Hepatocyte (in vitro differentiated cells): ENCODE measurements around the gene RFNG. TPM values are rescaled to one million over a fixed set of nuclear protein-coding genes. Genes with fewer than 3 reads are reported as not detected.

ENCODE experiments used
- DNase-seq: peaks from one replicate; pipeline ENCODE4 v3.0.0-alpha.2; 2016; ENCODE audit warnings: low spot score
- H2AFZ ChIP-seq: fragments of 200-600 bp; sonication (generic); 2 replicates; pipeline ENCODE4 v1.6.0; 2016; ENCODE audit warnings: antibody characterized with exemption, mild to moderate bottlenecking
- H3K27ac ChIP-seq: fragments of 200-600 bp; sonication (generic); 2 replicates; pipeline ENCODE4 v1.5.1; 2016; ENCODE audit warnings: mild to moderate bottlenecking
- H3K27me3 ChIP-seq: fragments of 200-600 bp; sonication (generic); 2 replicates; pipeline ENCODE4 v1.6.1; 2016
- H3K36me3 ChIP-seq: fragments of 200-600 bp; sonication (generic); replicated peaks from 2 replicates; pipeline ENCODE4 v1.5.1; 2016; ENCODE audit warnings: low read depth; ENCODE audit not compliant: insufficient read depth
- H3K4me1 ChIP-seq: fragments of 200-600 bp; sonication (generic); 2 replicates; pipeline ENCODE4 v1.5.1; 2016; ENCODE audit warnings: mild to moderate bottlenecking, moderate library complexity; ENCODE audit not compliant: insufficient read depth
- H3K4me2 ChIP-seq: fragments of 200-600 bp; sonication (generic); 2 replicates; pipeline ENCODE4 v1.6.0; 2016
- H3K4me3 ChIP-seq: fragments of 200-600 bp; sonication (generic); 2 replicates; pipeline ENCODE4 v1.5.1; 2016; ENCODE audit warnings: mild to moderate bottlenecking
- H3K79me2 ChIP-seq: fragments of 200-600 bp; sonication (generic); 2 replicates; pipeline ENCODE4 v1.6.0; 2017; ENCODE audit warnings: mild to moderate bottlenecking
- H3K9me2 ChIP-seq: fragments of 200-600 bp; sonication (generic); replicated peaks from 2 replicates; pipeline ENCODE4 v1.6.0; 2017; ENCODE audit warnings: mild to moderate bottlenecking; ENCODE audit not compliant: insufficient read depth
- H3K9me3 ChIP-seq: fragments of 200-600 bp; sonication (generic); 2 replicates; pipeline ENCODE4 v1.5.1; 2016; ENCODE audit warnings: low read depth, mild to moderate bottlenecking
- H4K20me1 ChIP-seq: fragments of 200-600 bp; sonication (generic); 2 replicates; pipeline ENCODE4 v1.6.0; 2016; ENCODE audit warnings: mild to moderate bottlenecking; ENCODE audit not compliant: insufficient read depth, poor library complexity, severe bottlenecking
- EZH2 ChIP-seq: fragments of 200-600 bp; sonication (generic); IDR thresholded peaks from 2 replicates; pipeline ENCODE4 v1.6.1; 2016; ENCODE audit warnings: antibody characterized with exemption, mild to moderate bottlenecking, borderline replicate concordance
- EZH2phosphoT487 ChIP-seq: fragments of 200-600 bp; sonication (generic); IDR thresholded peaks from one replicate; pipeline ENCODE4 v1.6.1; 2018; ENCODE audit warnings: antibody characterized with exemption, mild to moderate bottlenecking, low read depth, moderate library complexity; ENCODE audit not compliant: unreplicated experiment, severe bottlenecking
- WGBS: methylation state at CpG from one replicate; pipeline ENCODE4 v1.1.6; 2016; ENCODE audit warnings: low lambda C conversion rate; ENCODE audit errors: missing lambda C conversion rate; 5-methylcytosine and 5-hydroxymethylcytosine counted together
- polyA plus RNA-seq: library from polyadenylated mRNA; unstranded; fragments of >200 nt; fragmentation: Nextera tagmentation; extraction: Ambion mirVana; gene quantifications from 2 replicates; pipeline ENCODE4 v1.2.1, GENCODE V29; 2016
- total RNA-seq: library from RNA; depleted of rRNA; stranded (reverse); fragments of >200 nt; gene quantifications from 2 replicates; pipeline ENCODE4 v1.2.3, GENCODE V29; 2014
- TF ChIP-seq, protein P1 (sequence below): fragments of 200-600 bp; sonication (generic); IDR thresholded peaks from 2 replicates; pipeline ENCODE4 v1.5.1; 2016; ENCODE audit warnings: antibody characterized with exemption, mild to moderate bottlenecking; ENCODE audit not compliant: poor library complexity

The RFNG gene
- total and polyA plus RNA-seq, 2 experiments from 2014 or later = 43.2 to 109 TPM

DNA sequence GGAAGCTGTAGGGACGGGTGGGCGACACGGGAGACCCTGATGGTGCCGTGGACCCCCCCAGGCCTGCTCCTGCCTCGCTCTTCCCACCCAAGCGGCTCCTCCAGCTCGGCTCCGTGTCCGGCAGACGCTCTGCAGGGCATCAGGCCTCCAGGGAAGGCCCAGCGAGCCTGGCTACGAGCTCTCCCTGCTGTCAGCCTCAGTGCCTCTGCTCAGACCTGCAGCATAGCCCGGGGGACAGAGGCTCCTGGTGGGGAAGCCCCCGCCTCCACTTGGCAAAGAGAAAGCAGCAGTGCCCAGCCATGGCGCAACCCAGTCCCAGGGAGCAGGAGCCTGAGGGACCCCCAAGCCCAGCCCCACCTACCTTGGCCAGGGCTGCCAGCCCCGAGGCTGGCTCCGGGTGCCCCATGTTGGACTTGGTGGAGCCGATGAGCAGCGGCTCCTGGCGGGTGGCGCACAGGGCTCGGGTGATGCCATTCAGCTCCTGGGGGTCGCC lies 40.5 kb upstream of the RFNG start:
- WGBS = 96% methylated on average over 23 of the region's 23 CpGs
- peaks cover 73% of the 10 kb centered on the region for H4K20me1 ChIP-seq
- no peak overlapping the region for H3K27ac ChIP-seq
- H3K9me2 ChIP-seq = no peaks in the 10 kb centered on the region
- H3K27me3 ChIP-seq = no peaks in the 10 kb centered on the region
- no peak overlapping the region for H3K4me2 ChIP-seq
- peaks cover 15% of the 10 kb centered on the region for H3K4me1 ChIP-seq
- no peak for DNase-seq
- no peak overlapping the region for H3K4me3 ChIP-seq
- no peaks in the 10 kb centered on the region for H3K36me3 ChIP-seq
- TF ChIP-seq, protein P1, sequence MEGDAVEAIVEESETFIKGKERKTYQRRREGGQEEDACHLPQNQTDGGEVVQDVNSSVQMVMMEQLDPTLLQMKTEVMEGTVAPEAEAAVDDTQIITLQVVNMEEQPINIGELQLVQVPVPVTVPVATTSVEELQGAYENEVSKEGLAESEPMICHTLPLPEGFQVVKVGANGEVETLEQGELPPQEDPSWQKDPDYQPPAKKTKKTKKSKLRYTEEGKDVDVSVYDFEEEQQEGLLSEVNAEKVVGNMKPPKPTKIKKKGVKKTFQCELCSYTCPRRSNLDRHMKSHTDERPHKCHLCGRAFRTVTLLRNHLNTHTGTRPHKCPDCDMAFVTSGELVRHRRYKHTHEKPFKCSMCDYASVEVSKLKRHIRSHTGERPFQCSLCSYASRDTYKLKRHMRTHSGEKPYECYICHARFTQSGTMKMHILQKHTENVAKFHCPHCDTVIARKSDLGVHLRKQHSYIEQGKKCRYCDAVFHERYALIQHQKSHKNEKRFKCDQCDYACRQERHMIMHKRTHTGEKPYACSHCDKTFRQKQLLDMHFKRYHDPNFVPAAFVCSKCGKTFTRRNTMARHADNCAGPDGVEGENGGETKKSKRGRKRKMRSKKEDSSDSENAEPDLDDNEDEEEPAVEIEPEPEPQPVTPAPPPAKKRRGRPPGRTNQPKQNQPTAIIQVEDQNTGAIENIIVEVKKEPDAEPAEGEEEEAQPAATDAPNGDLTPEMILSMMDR = no peak
- TF ChIP-seq EZH2phosphoT487 (no peak), EZH2 (no peak)
- H2AFZ ChIP-seq = no peak overlapping the region
- H3K9me3 ChIP-seq = no peaks in the 10 kb centered on the region
- H3K79me2 ChIP-seq = peaks cover 51% of the 10 kb centered on the region

GRCh38 chr17:82091264-82092066 lies 39.9 kb upstream of the RFNG start:
- no peak for DNase-seq

GRCh38 chr17:82090549-82091263 lies 39.1 kb upstream of the RFNG start:
- TF ChIP-seq, protein P1 = no peak
- no peak for TF ChIP-seq EZH2phosphoT487
- TF ChIP-seq EZH2 = no peak
- Histone ChIP-seq H3K36me3 (no peaks in the 10 kb centered on the region), H2AFZ (no peak overlapping the region), H3K9me3 (no peaks in the 10 kb centered on the region), H3K27me3 (no peaks in the 10 kb centered on the region), H3K4me1 (peaks cover 3% of the 10 kb centered on the region), H3K79me2 (peaks cover 37% of the 10 kb centered on the region), H3K9me2 (no peaks in the 10 kb centered on the region), H3K27ac (no peak overlapping the region), H4K20me1 (peaks cover 59% of the 10 kb centered on the region), H3K4me2 (no peak overlapping the region), H3K4me3 (no peak overlapping the region)
- WGBS = 95% methylated on average over 29 of the region's 29 CpGs
- no peak for DNase-seq

More at GRCh38 chr17:82091264-82092066, 39.9 kb upstream of the RFNG start:
- Histone ChIP-seq H3K4me1 (peaks cover 10% of the 10 kb centered on the region), H2AFZ (no peak overlapping the region), H3K79me2 (peaks cover 45% of the 10 kb centered on the region), H3K27ac (no peak overlapping the region), H3K36me3 (no peaks in the 10 kb centered on the region), H4K20me1 (peaks cover 66% of the 10 kb centered on the region), H3K27me3 (no peaks in the 10 kb centered on the region), H3K9me3 (no peaks in the 10 kb centered on the region), H3K4me3 (no peak overlapping the region), H3K9me2 (no peaks in the 10 kb centered on the region), H3K4me2 (no peak overlapping the region)
- TF ChIP-seq EZH2 (no peak), EZH2phosphoT487 (no peak)
- TF ChIP-seq, protein P1 = no peak
- 98% methylated on average over 28 of the region's 37 CpGs for WGBS
